NCI-H2029 treated with DMSO at 0.1 percent for 48 hours (cell line): Measurements from ENCODE around the gene CAPS.
"Not testable (repeated sequence)": the region's sequence is repeated elsewhere in the genome, so short reads cannot be mapped to it uniquely, and the experiment has no call there.

Source experiments
- DNase-seq: peaks from one replicate; lab custom pipeline; 2025; lab: John Stamatoyannopoulos, UW

The CAPS gene

GRCh38 chr19:5913739-5914357 lies at the start of gene CAPS:
Gene CAPS, plus strand, starts transcription at chr19:5914254. Its CDS starts 153 bp downstream, at chr19:5914407.
- no peak for DNase-seq

GRCh38 chr19:5864725-5865486 lies 49.1 kb upstream of the CAPS start:
- DNase-seq, result no peak

GRCh38 chr19:5865772-5866171 lies 48.3 kb upstream of the CAPS start:
- no peak for DNase-seq

GRCh38 chr19:5867201-5868136 lies 46.6 kb upstream of the CAPS start:
- peak; percentile 34 for DNase-seq

- no peak for DNase-seq
Measured at GRCh38 chr19:5870986-5871394, 43.1 kb upstream of the CAPS start.

GRCh38 chr19:5873617-5874199 lies 40.3 kb upstream of the CAPS start:
- no peak for DNase-seq

- DNase-seq, result not testable (repeated sequence)
Measured at GRCh38 chr19:5874496-5874895, 39.6 kb upstream of the CAPS start.

- no peak for DNase-seq
Measured at GRCh38 chr19:5877427-5877826, 36.6 kb upstream of the CAPS start.

- no peak for DNase-seq
Measured at GRCh38 chr19:5877882-5878281, 36.2 kb upstream of the CAPS start.

- no peak for DNase-seq
Measured at GRCh38 chr19:5880196-5880595, 33.9 kb upstream of the CAPS start.

GRCh38 chr19:5880604-5881078 lies 33.4 kb upstream of the CAPS start:
- peak; percentile 20 for DNase-seq

GRCh38 chr19:5881543-5882299 lies 32.3 kb upstream of the CAPS start:
- DNase-seq, result no peak

GRCh38 chr19:5882421-5882968 lies 31.6 kb upstream of the CAPS start:
- no peak for DNase-seq

GRCh38 chr19:5883157-5883873 lies 30.7 kb upstream of the CAPS start:
- DNase-seq, result peak; percentile 62

- DNase-seq, result not testable (repeated sequence)
Measured at GRCh38 chr19:5884065-5884811, 29.8 kb upstream of the CAPS start.

- no peak for DNase-seq
Measured at GRCh38 chr19:5889288-5889971, 24.6 kb upstream of the CAPS start.

- DNase-seq, result no peak
Measured at GRCh38 chr19:5890099-5890498, 24.0 kb upstream of the CAPS start.

- DNase-seq, result no peak
Measured at GRCh38 chr19:5891572-5891937, 22.5 kb upstream of the CAPS start.
